Trophoblast cell (in vitro differentiated cells and primary cell): Measurements from ENCODE around the gene KCP.

Source experiments
- DNase-seq, 2 donors: peaks; one replicate each; pipeline ENCODE4 v3.0.0-alpha.2; 2016
- H2AFZ ChIP-seq: 2 replicates; pipeline ENCODE4 v1.6.1; 2013; ENCODE audit warnings: low read length, moderate library complexity, mild to moderate bottlenecking; ENCODE audit not compliant: insufficient read depth, poor library complexity
- H2AK5ac ChIP-seq: 2 replicates; pipeline ENCODE4 v1.6.1; 2013; ENCODE audit warnings: mild to moderate bottlenecking, low read length
- H2BK120ac ChIP-seq: 2 replicates; pipeline ENCODE4 v1.6.1; 2013; ENCODE audit warnings: low read length, mild to moderate bottlenecking, moderate library complexity; ENCODE audit not compliant: insufficient read depth, poor library complexity
- H2BK12ac ChIP-seq: 2 replicates; pipeline ENCODE4 v1.6.1; 2013; ENCODE audit warnings: mild to moderate bottlenecking, low read length, moderate library complexity
- H2BK5ac ChIP-seq: 2 replicates; pipeline ENCODE4 v1.6.1; 2013; ENCODE audit warnings: low read length, low read depth, moderate library complexity, mild to moderate bottlenecking; ENCODE audit not compliant: poor library complexity
- H3K14ac ChIP-seq: 2 replicates; pipeline ENCODE4 v1.6.1; 2013; ENCODE audit warnings: mild to moderate bottlenecking, low read length
- H3K18ac ChIP-seq: 2 replicates; pipeline ENCODE4 v1.6.1; 2013; ENCODE audit warnings: mild to moderate bottlenecking, low read length
- H3K23ac ChIP-seq: 2 replicates; pipeline ENCODE4 v1.6.1; 2013; ENCODE audit warnings: low read length
- H3K27ac ChIP-seq: 2 replicates; pipeline ENCODE4 v1.5.1; 2013; ENCODE audit warnings: low read depth, mild to moderate bottlenecking, inconsistent platforms, low read length, moderate library complexity
- H3K27me3 ChIP-seq: 2 replicates; pipeline ENCODE4 v1.6.1; 2013; ENCODE audit warnings: inconsistent platforms, mild to moderate bottlenecking, low read length, moderate library complexity; ENCODE audit not compliant: insufficient read depth
- H3K36me3 ChIP-seq, 2 experiments: 1 replicate in 1 of 2; 2 replicates in 1 of 2; pipeline ENCODE4 v1.6.1; 2013; ENCODE audit warnings: low read length in 2 of 2, mild to moderate bottlenecking in 2 of 2, moderate library complexity in 1 of 2; ENCODE audit not compliant: insufficient read depth in 2 of 2, control insufficient read depth in 1 of 2
- H3K4ac ChIP-seq: 2 replicates; pipeline ENCODE4 v1.6.1; 2013; ENCODE audit warnings: low read depth, mild to moderate bottlenecking, low read length, moderate library complexity
- H3K4me1 ChIP-seq, 2 experiments: 1 replicate in 1 of 2; 2 replicates in 1 of 2; pipeline ENCODE4 v1.6.1; 2013; ENCODE audit warnings: low read length in 2 of 2, mild to moderate bottlenecking in 2 of 2, moderate library complexity in 1 of 2; ENCODE audit not compliant: insufficient read depth in 2 of 2, control insufficient read depth in 1 of 2
- H3K4me2 ChIP-seq: 2 replicates; pipeline ENCODE4 v1.6.1; 2013; ENCODE audit warnings: inconsistent platforms, mild to moderate bottlenecking, low read length, moderate library complexity
- H3K4me3 ChIP-seq: 2 replicates; pipeline ENCODE4 v1.5.1; 2013; ENCODE audit warnings: mild to moderate bottlenecking, low read depth, low read length, inconsistent platforms
- H3K79me1 ChIP-seq: one replicate; pipeline ENCODE4 v1.6.1; 2013; ENCODE audit warnings: low read length
- H3K79me2 ChIP-seq: 2 replicates; pipeline ENCODE4 v1.6.1; 2013; ENCODE audit warnings: low read length, mild to moderate bottlenecking; ENCODE audit not compliant: control insufficient read depth, insufficient read depth, poor library complexity
- H3K9ac ChIP-seq: 2 replicates; pipeline ENCODE4 v1.6.1; 2013; ENCODE audit warnings: mild to moderate bottlenecking, low read length
- H3K9me3 ChIP-seq: 2 replicates; pipeline ENCODE4 v1.6.1; 2013; ENCODE audit warnings: low read depth, mild to moderate bottlenecking, control low read depth, inconsistent platforms, low read length; ENCODE audit not compliant: insufficient read depth
- H4K12ac ChIP-seq: 2 replicates; pipeline ENCODE4 v1.6.1; 2013; ENCODE audit warnings: low read depth, mild to moderate bottlenecking, low read length, moderate library complexity
- H4K8ac ChIP-seq: 2 replicates; pipeline ENCODE4 v1.6.1; 2013; ENCODE audit warnings: low read depth, mild to moderate bottlenecking, low read length, moderate library complexity
- H4K91ac ChIP-seq: one replicate; pipeline ENCODE4 v1.6.1; 2013; ENCODE audit warnings: low read depth, mild to moderate bottlenecking, low read length, moderate library complexity
- WGBS: extraction: QIAGEN DNeasy Blood & Tissue Kit; methylation state at CpG from one replicate; pipeline ENCODE4 v1.1.7; 2013; ENCODE audit warnings: missing lambda C conversion rate; ENCODE audit not compliant: insufficient read length, insufficient coverage; ENCODE audit errors: extremely low coverage; 5-methylcytosine and 5-hydroxymethylcytosine counted together

Gene KCP

GRCh38 chr7:128928882-128929788 is 18.6 kb upstream of the KCP start:
- H3K4me3 ChIP-seq: no peak overlapping the region
- H2BK120ac ChIP-seq: no peak overlapping the region
- no peak overlapping the region for H2BK5ac ChIP-seq
- no peaks in the 10 kb centered on the region for H3K79me1 ChIP-seq
- no peak overlapping the region for H3K23ac ChIP-seq
- H4K91ac ChIP-seq: no peak overlapping the region
- H3K4me1 ChIP-seq: no peaks in the 10 kb centered on the region
- H3K27ac ChIP-seq: no peak overlapping the region
- H3K9ac ChIP-seq: no peak overlapping the region
- H3K27me3 ChIP-seq: no peaks in the 10 kb centered on the region
- no peak overlapping the region for H4K8ac ChIP-seq
- peaks cover 5% of the 10 kb centered on the region for H3K9me3 ChIP-seq
- WGBS: no CpG with 5 or more reads among the region's 14 CpGs
- no peak overlapping the region for H3K14ac ChIP-seq
- H4K12ac ChIP-seq: no peak overlapping the region
- no peak for DNase-seq
- H2AK5ac ChIP-seq: no peak overlapping the region
- H2AFZ ChIP-seq: no peak overlapping the region
- no peak overlapping the region for H3K4ac ChIP-seq
- no peak overlapping the region for H3K4me2 ChIP-seq
- no peak overlapping the region for H2BK12ac ChIP-seq
- no peak overlapping the region for H3K18ac ChIP-seq
- H3K36me3 ChIP-seq: no peaks in the 10 kb centered on the region
- no peaks in the 10 kb centered on the region for H3K79me2 ChIP-seq

GRCh38 chr7:128928159-128928813 is 17.8 kb upstream of the KCP start:
- no peak overlapping the region for H2BK5ac ChIP-seq
- no peak overlapping the region for H2BK120ac ChIP-seq
- no peak overlapping the region for H4K12ac ChIP-seq
- no peak overlapping the region for H3K14ac ChIP-seq
- H4K91ac ChIP-seq: no peak overlapping the region
- H3K18ac ChIP-seq: no peak overlapping the region
- no peaks in the 10 kb centered on the region for H3K79me1 ChIP-seq
- DNase-seq: no peak
- no peak overlapping the region for H3K9ac ChIP-seq
- no peak overlapping the region for H2AFZ ChIP-seq
- H3K27ac ChIP-seq: no peak overlapping the region
- no peak overlapping the region for H2AK5ac ChIP-seq
- no peak overlapping the region for H4K8ac ChIP-seq
- H3K9me3 ChIP-seq: peaks cover 5% of the 10 kb centered on the region
- no peak overlapping the region for H3K23ac ChIP-seq
- no peak overlapping the region for H3K4me3 ChIP-seq
- no peak overlapping the region for H3K4me2 ChIP-seq
- H3K27me3 ChIP-seq: no peaks in the 10 kb centered on the region
- H3K36me3 ChIP-seq: no peaks in the 10 kb centered on the region
- WGBS: no CpG with 5 or more reads among the region's 8 CpGs
- no peak overlapping the region for H3K4ac ChIP-seq
- no peak overlapping the region for H2BK12ac ChIP-seq
- H3K4me1 ChIP-seq: no peaks in the 10 kb centered on the region
- no peaks in the 10 kb centered on the region for H3K79me2 ChIP-seq

GRCh38 chr7:128924707-128925588 is 14.4 kb upstream of the KCP start:
- Histone ChIP-seq H3K4ac (no peak overlapping the region), H2BK120ac (no peak overlapping the region), H4K12ac (no peak overlapping the region), H2AK5ac (no peak overlapping the region), H4K91ac (no peak overlapping the region), H3K23ac (no peak overlapping the region), H3K79me2 (no peaks in the 10 kb centered on the region), H3K9ac (no peak overlapping the region), H3K9me3 (peaks cover 5% of the 10 kb centered on the region), H3K27ac (no peak overlapping the region), H3K79me1 (no peaks in the 10 kb centered on the region), H3K18ac (no peak overlapping the region), H3K4me3 (no peak overlapping the region), H3K27me3 (peaks cover 8% of the 10 kb centered on the region), H2AFZ (no peak overlapping the region), H4K8ac (no peak overlapping the region), H3K4me1 (no peaks in the 10 kb centered on the region), H2BK5ac (no peak overlapping the region), H3K14ac (no peak overlapping the region), H3K36me3 (no peaks in the 10 kb centered on the region), H2BK12ac (no peak overlapping the region), H3K4me2 (no peak overlapping the region)
- no peak for DNase-seq
- no CpG with 5 or more reads among the region's 8 CpGs for WGBS

- Histone ChIP-seq H2BK5ac (no peak overlapping the region), H2BK120ac (no peak overlapping the region), H3K27me3 (peaks cover 8% of the 10 kb centered on the region), H4K12ac (no peak overlapping the region), H3K27ac (no peak overlapping the region), H3K4me1 (no peaks in the 10 kb centered on the region), H2BK12ac (no peak overlapping the region), H3K4me3 (no peak overlapping the region), H3K4me2 (no peak overlapping the region), H3K36me3 (no peaks in the 10 kb centered on the region), H2AK5ac (no peak overlapping the region), H4K91ac (no peak overlapping the region), H3K14ac (no peak overlapping the region), H3K9me3 (peaks cover 4% of the 10 kb centered on the region), H2AFZ (no peak overlapping the region), H3K9ac (no peak overlapping the region), H4K8ac (no peak overlapping the region), H3K23ac (no peak overlapping the region), H3K79me2 (no peaks in the 10 kb centered on the region), H3K4ac (no peak overlapping the region), H3K18ac (no peak overlapping the region), H3K79me1 (no peaks in the 10 kb centered on the region)
- no peak for DNase-seq
- WGBS: no CpG with 5 or more reads among the region's 5 CpGs
Measured at GRCh38 chr7:128923411-128923800, 12.9 kb upstream of the KCP start.
